Trophoblast cell (in vitro differentiated cells and primary cell): Measurements from ENCODE around the gene PAQR8.
"Not testable (repeated sequence)": the region's sequence is repeated elsewhere in the genome, so short reads cannot be mapped to it uniquely, and the experiment has no call there.

ENCODE experiments used
- DNase-seq, 2 donors: peaks; one replicate each; pipeline ENCODE4 v3.0.0-alpha.2; 2016
- H2AFZ ChIP-seq: 2 replicates; pipeline ENCODE4 v1.6.1; 2013; ENCODE audit warnings: low read length, moderate library complexity, mild to moderate bottlenecking; ENCODE audit not compliant: insufficient read depth, poor library complexity
- H2AK5ac ChIP-seq: 2 replicates; pipeline ENCODE4 v1.6.1; 2013; ENCODE audit warnings: mild to moderate bottlenecking, low read length
- H2BK120ac ChIP-seq: 2 replicates; pipeline ENCODE4 v1.6.1; 2013; ENCODE audit warnings: low read length, mild to moderate bottlenecking, moderate library complexity; ENCODE audit not compliant: insufficient read depth, poor library complexity
- H2BK12ac ChIP-seq: 2 replicates; pipeline ENCODE4 v1.6.1; 2013; ENCODE audit warnings: mild to moderate bottlenecking, low read length, moderate library complexity
- H2BK5ac ChIP-seq: 2 replicates; pipeline ENCODE4 v1.6.1; 2013; ENCODE audit warnings: low read length, low read depth, moderate library complexity, mild to moderate bottlenecking; ENCODE audit not compliant: poor library complexity
- H3K14ac ChIP-seq: 2 replicates; pipeline ENCODE4 v1.6.1; 2013; ENCODE audit warnings: mild to moderate bottlenecking, low read length
- H3K18ac ChIP-seq: 2 replicates; pipeline ENCODE4 v1.6.1; 2013; ENCODE audit warnings: mild to moderate bottlenecking, low read length
- H3K23ac ChIP-seq: 2 replicates; pipeline ENCODE4 v1.6.1; 2013; ENCODE audit warnings: low read length
- H3K27ac ChIP-seq: 2 replicates; pipeline ENCODE4 v1.5.1; 2013; ENCODE audit warnings: low read depth, mild to moderate bottlenecking, inconsistent platforms, low read length, moderate library complexity
- H3K27me3 ChIP-seq: 2 replicates; pipeline ENCODE4 v1.6.1; 2013; ENCODE audit warnings: inconsistent platforms, mild to moderate bottlenecking, low read length, moderate library complexity; ENCODE audit not compliant: insufficient read depth
- H3K36me3 ChIP-seq, 2 experiments: 1 replicate in 1 of 2; 2 replicates in 1 of 2; pipeline ENCODE4 v1.6.1; 2013; ENCODE audit warnings: low read length in 2 of 2, mild to moderate bottlenecking in 2 of 2, moderate library complexity in 1 of 2; ENCODE audit not compliant: insufficient read depth in 2 of 2, control insufficient read depth in 1 of 2
- H3K4ac ChIP-seq: 2 replicates; pipeline ENCODE4 v1.6.1; 2013; ENCODE audit warnings: low read depth, mild to moderate bottlenecking, low read length, moderate library complexity
- H3K4me1 ChIP-seq, 2 experiments: 1 replicate in 1 of 2; 2 replicates in 1 of 2; pipeline ENCODE4 v1.6.1; 2013; ENCODE audit warnings: low read length in 2 of 2, mild to moderate bottlenecking in 2 of 2, moderate library complexity in 1 of 2; ENCODE audit not compliant: insufficient read depth in 2 of 2, control insufficient read depth in 1 of 2
- H3K4me2 ChIP-seq: 2 replicates; pipeline ENCODE4 v1.6.1; 2013; ENCODE audit warnings: inconsistent platforms, mild to moderate bottlenecking, low read length, moderate library complexity
- H3K4me3 ChIP-seq: 2 replicates; pipeline ENCODE4 v1.5.1; 2013; ENCODE audit warnings: mild to moderate bottlenecking, low read depth, low read length, inconsistent platforms
- H3K79me1 ChIP-seq: one replicate; pipeline ENCODE4 v1.6.1; 2013; ENCODE audit warnings: low read length
- H3K79me2 ChIP-seq: 2 replicates; pipeline ENCODE4 v1.6.1; 2013; ENCODE audit warnings: low read length, mild to moderate bottlenecking; ENCODE audit not compliant: control insufficient read depth, insufficient read depth, poor library complexity
- H3K9ac ChIP-seq: 2 replicates; pipeline ENCODE4 v1.6.1; 2013; ENCODE audit warnings: mild to moderate bottlenecking, low read length
- H3K9me3 ChIP-seq: 2 replicates; pipeline ENCODE4 v1.6.1; 2013; ENCODE audit warnings: low read depth, mild to moderate bottlenecking, control low read depth, inconsistent platforms, low read length; ENCODE audit not compliant: insufficient read depth
- H4K12ac ChIP-seq: 2 replicates; pipeline ENCODE4 v1.6.1; 2013; ENCODE audit warnings: low read depth, mild to moderate bottlenecking, low read length, moderate library complexity
- H4K8ac ChIP-seq: 2 replicates; pipeline ENCODE4 v1.6.1; 2013; ENCODE audit warnings: low read depth, mild to moderate bottlenecking, low read length, moderate library complexity
- H4K91ac ChIP-seq: one replicate; pipeline ENCODE4 v1.6.1; 2013; ENCODE audit warnings: low read depth, mild to moderate bottlenecking, low read length, moderate library complexity
- WGBS: extraction: QIAGEN DNeasy Blood & Tissue Kit; methylation state at CpG from one replicate; pipeline ENCODE4 v1.1.7; 2013; ENCODE audit warnings: missing lambda C conversion rate; ENCODE audit not compliant: insufficient read length, insufficient coverage; ENCODE audit errors: extremely low coverage; 5-methylcytosine and 5-hydroxymethylcytosine counted together

The PAQR8 gene

DNA sequence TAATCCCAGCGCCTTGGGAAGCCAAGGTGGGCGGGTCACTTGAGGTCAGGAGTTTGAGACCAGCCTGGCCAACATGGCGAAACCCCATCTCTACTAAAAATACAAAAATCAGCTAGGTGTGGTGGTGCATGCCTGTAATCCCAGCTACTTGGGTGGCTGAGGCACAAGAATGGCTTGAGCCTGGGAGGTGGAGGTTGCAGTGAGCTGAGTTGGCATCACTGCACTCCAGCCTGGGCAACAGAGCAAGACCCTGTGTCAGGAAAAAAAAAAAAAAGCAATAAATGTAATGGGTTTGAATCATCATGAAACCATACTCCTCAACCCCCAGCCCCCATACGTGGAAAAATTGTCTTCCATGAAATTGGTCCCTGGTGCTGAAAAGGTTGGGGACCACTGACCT is 26.2 kb downstream of the PAQR8 start:
- not testable (repeated sequence) for H2BK5ac ChIP-seq, H4K12ac ChIP-seq, H3K4me2 ChIP-seq, H2BK120ac ChIP-seq, H2BK12ac ChIP-seq, H2AFZ ChIP-seq, H3K79me1 ChIP-seq, H4K91ac ChIP-seq, H3K4ac ChIP-seq, DNase-seq, H4K8ac ChIP-seq, H3K9me3 ChIP-seq, H3K27me3 ChIP-seq, H3K18ac ChIP-seq, H2AK5ac ChIP-seq, H3K9ac ChIP-seq, H3K36me3 ChIP-seq, H3K4me3 ChIP-seq, H3K4me1 ChIP-seq, H3K23ac ChIP-seq, H3K79me2 ChIP-seq, H3K27ac ChIP-seq, H3K14ac ChIP-seq
- no CpG with 5 or more reads among the region's 4 CpGs for WGBS

GRCh38 chr6:52388790-52389189 is 26.8 kb downstream of the PAQR8 start:
- Histone ChIP-seq H3K79me2 (no peaks in the 10 kb centered on the region), H4K91ac (no peak overlapping the region), H2BK5ac (no peak overlapping the region), H3K23ac (no peak overlapping the region), H3K9me3 (no peaks in the 10 kb centered on the region), H3K4me1 (no peaks in the 10 kb centered on the region), H3K4ac (no peak overlapping the region), H2BK120ac (no peak overlapping the region), H3K4me3 (no peak overlapping the region), H3K14ac (no peak overlapping the region), H3K4me2 (no peak overlapping the region), H2AK5ac (no peak overlapping the region), H3K79me1 (no peaks in the 10 kb centered on the region), H2AFZ (no peak overlapping the region), H2BK12ac (no peak overlapping the region), H3K9ac (no peak overlapping the region), H3K27me3 (no peaks in the 10 kb centered on the region), H3K36me3 (peaks cover 6 to 10% of the 10 kb centered on the region in 2 experiments), H4K12ac (no peak overlapping the region), H3K18ac (no peak overlapping the region), H4K8ac (no peak overlapping the region), H3K27ac (no peak overlapping the region)
- no peak for DNase-seq
- WGBS = no CpG with 5 or more reads among the region's 4 CpGs

DNA sequence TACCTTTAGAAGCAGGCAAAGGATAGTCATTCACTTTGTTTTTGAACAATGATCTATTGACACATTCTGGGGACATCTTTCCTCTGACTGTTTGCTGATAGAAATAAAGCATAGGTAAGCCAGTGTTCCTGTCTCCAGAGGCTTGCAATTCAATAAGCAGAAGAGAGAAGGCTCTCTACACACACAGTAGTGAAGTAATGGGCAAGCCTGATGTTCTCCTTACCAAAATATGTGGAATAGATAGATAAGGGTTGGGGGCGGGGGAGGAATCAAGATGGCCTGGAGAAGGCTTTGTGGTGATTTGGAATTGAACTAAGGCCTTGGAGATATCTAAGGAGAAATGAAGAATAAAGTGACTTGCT is 27.3 kb downstream of the PAQR8 start:
- Histone ChIP-seq H3K4me2 (no peak overlapping the region), H3K79me1 (no peaks in the 10 kb centered on the region)
- no peak for DNase-seq

GRCh38 chr6:52389626-52390360 is 27.8 kb downstream of the PAQR8 start:
- no peaks in the 10 kb centered on the region for H3K27me3 ChIP-seq
- DNase-seq = no peak
- H4K91ac ChIP-seq = no peak overlapping the region
- no peak overlapping the region for H3K4me2 ChIP-seq
- no peaks in the 10 kb centered on the region for H3K79me2 ChIP-seq
- no peak overlapping the region for H2AK5ac ChIP-seq
- H3K18ac ChIP-seq = no peak overlapping the region
- no peak overlapping the region for H3K9ac ChIP-seq
- no peak overlapping the region for H3K23ac ChIP-seq
- H2BK5ac ChIP-seq = no peak overlapping the region
- no peak overlapping the region for H4K12ac ChIP-seq
- H3K36me3 ChIP-seq = peaks cover 8 to 10% of the 10 kb centered on the region in 2 experiments
- H3K4me1 ChIP-seq = no peaks in the 10 kb centered on the region
- no peak overlapping the region for H2BK120ac ChIP-seq
- no peak overlapping the region for H3K4ac ChIP-seq
- H3K9me3 ChIP-seq = no peaks in the 10 kb centered on the region
- no peak overlapping the region for H3K4me3 ChIP-seq
- H2BK12ac ChIP-seq = no peak overlapping the region
- no CpG with 5 or more reads among the region's 8 CpGs for WGBS
- no peaks in the 10 kb centered on the region for H3K79me1 ChIP-seq
- H3K14ac ChIP-seq = no peak overlapping the region
- no peak overlapping the region for H2AFZ ChIP-seq
- H3K27ac ChIP-seq = no peak overlapping the region
- H4K8ac ChIP-seq = no peak overlapping the region

More for the DNA sequence above, 27.3 kb downstream of the PAQR8 start:
- Histone ChIP-seq H3K4me1 (no peaks in the 10 kb centered on the region), H4K12ac (no peak overlapping the region), H3K79me2 (no peaks in the 10 kb centered on the region), H3K27ac (no peak overlapping the region), H2BK120ac (no peak overlapping the region), H3K27me3 (no peaks in the 10 kb centered on the region), H3K18ac (no peak overlapping the region), H2AK5ac (no peak overlapping the region), H3K23ac (no peak overlapping the region), H2BK5ac (no peak overlapping the region), H2AFZ (no peak overlapping the region), H2BK12ac (no peak overlapping the region), H3K9ac (no peak overlapping the region), H3K9me3 (no peaks in the 10 kb centered on the region), H3K4ac (no peak overlapping the region), H3K4me3 (no peak overlapping the region), H3K14ac (no peak overlapping the region), H3K36me3 (peaks cover 8 to 10% of the 10 kb centered on the region in 2 experiments), H4K91ac (no peak overlapping the region), H4K8ac (no peak overlapping the region)
- no CpG with 5 or more reads among the region's 1 CpG for WGBS
